ENCODE results near the gene AFF3.

The AFF3 gene

GRCh38 chr2:99802734-99803133, 339.7 kb downstream of the AFF3 start:
- DNase-seq (ENCODE audit: low read depth, low spot score), result no peak
- no peak overlapping the region for H3K4me3 ChIP-seq (ENCODE audit: low read depth, low read length)
- no peak for TF ChIP-seq CTCF (IDR thresholded peaks at IDR 0.05; ENCODE audit: low read depth, low read length)
- in situ Hi-C loops (cut with HindIII; ENCODE audit: low sequenced_read_pairs), result no loop called here

DNA sequence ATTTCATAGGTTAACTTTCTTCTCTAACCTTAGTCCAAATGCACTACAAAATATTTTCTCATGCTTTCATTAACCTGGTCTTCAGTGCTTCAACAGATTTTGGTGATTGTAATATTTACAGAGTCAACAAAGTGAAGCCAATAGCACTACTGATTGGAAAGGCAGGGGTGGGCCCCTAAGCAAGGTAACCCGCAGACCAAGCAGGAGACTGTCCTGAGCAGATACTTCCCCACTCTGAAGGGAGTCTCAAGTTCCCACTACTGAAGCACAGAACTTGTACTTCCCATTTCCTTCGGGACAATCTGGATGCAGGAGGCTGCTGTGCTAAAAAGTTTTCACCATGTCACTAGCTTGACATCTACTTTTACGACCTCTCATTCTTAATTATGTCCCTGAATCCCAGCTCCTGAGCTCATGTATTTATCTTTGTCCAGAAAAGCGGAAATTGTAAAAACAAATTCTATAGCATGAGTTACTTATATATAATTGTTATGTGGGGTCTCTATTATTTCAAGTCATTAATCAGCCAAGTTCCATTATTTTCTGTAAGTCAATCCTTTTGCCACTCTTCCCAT, 341.0 kb downstream of the AFF3 start:
- in situ Hi-C loops (cut with HindIII; ENCODE audit: low sequenced_read_pairs), result no loop called here
- DNase-seq (ENCODE audit: low read depth, low spot score), result no peak
- TF ChIP-seq CTCF (IDR thresholded peaks at IDR 0.05; ENCODE audit: low read depth, low read length), result no peak

GRCh38 chr2:99797475-99797874, 344.9 kb downstream of the AFF3 start:
- no peak for TF ChIP-seq CTCF (IDR thresholded peaks at IDR 0.05; ENCODE audit: low read depth, low read length)
- no peak overlapping the region for H3K4me3 ChIP-seq (ENCODE audit: low read depth, low read length)
- DNase-seq (ENCODE audit: low read depth, low spot score), result no peak
- in situ Hi-C loops (cut with HindIII; ENCODE audit: low sequenced_read_pairs), result no loop called here

More for the DNA sequence above, 341.0 kb downstream of the AFF3 start:
- no peak overlapping the region for H3K4me3 ChIP-seq (ENCODE audit: low read depth, low read length)

DNA sequence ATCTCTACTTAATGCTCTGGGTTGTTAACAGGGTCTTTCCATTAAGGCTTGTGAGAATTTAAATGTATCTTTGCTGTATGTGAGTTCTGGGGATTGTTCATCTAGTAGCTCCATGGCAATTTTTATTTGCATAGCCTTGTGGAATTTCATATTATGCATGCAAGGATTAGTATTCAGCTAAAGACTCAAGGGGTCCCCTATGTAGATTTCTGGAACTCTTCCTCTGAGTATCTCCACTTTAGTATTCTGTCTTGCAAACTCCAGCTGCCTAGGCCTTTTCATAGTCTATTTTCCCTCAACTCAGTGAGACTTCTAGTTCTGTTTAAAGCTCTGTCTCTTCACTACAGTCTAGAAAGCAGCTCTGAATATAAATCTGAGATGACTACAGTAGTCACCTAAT, 348.0 kb downstream of the AFF3 start:
- in situ Hi-C loops (cut with HindIII; ENCODE audit: low sequenced_read_pairs), result no loop called here
- TF ChIP-seq CTCF (IDR thresholded peaks at IDR 0.05; ENCODE audit: low read depth, low read length), result no peak

GRCh38 chr2:99793022-99793421, 349.4 kb downstream of the AFF3 start:
- in situ Hi-C loops (cut with HindIII; ENCODE audit: low sequenced_read_pairs), result no loop called here
- no peak overlapping the region for H3K4me3 ChIP-seq (ENCODE audit: low read depth, low read length)
- DNase-seq (ENCODE audit: low read depth, low spot score), result no peak
- no peak for TF ChIP-seq CTCF (IDR thresholded peaks at IDR 0.05; ENCODE audit: low read depth, low read length)

More for the DNA sequence above, 348.0 kb downstream of the AFF3 start:
- no peak for DNase-seq (ENCODE audit: low read depth, low spot score)
- no peak overlapping the region for H3K4me3 ChIP-seq (ENCODE audit: low read depth, low read length)

- no peak for TF ChIP-seq CTCF (IDR thresholded peaks at IDR 0.05; ENCODE audit: low read depth, low read length)
- no peak overlapping the region for H3K4me3 ChIP-seq (ENCODE audit: low read depth, low read length)
- in situ Hi-C loops (cut with HindIII; ENCODE audit: low sequenced_read_pairs), result no loop called here
- no peak for DNase-seq (ENCODE audit: low read depth, low spot score)
Observed at GRCh38 chr2:99789849-99790248, 352.5 kb downstream of the AFF3 start.
